Astrocyte of the spinal cord (primary cell): ENCODE data around the gene TMED10.

Source experiments
- DNase-seq: peaks from one replicate; pipeline ENCODE4 v3.0.0; 2011; ENCODE audit warnings: low read depth, low spot score
- H3K4me3 ChIP-seq: 2 replicates; pipeline ENCODE4 v1.5.1; 2011; ENCODE audit warnings: low read depth, mild to moderate bottlenecking, low read length, moderate library complexity
- CTCF ChIP-seq: IDR thresholded peaks from 2 replicates; pipeline ENCODE4 v1.5.1; 2012; ENCODE audit warnings: low read depth, mild to moderate bottlenecking, low read length, inconsistent platforms
- in situ Hi-C: cut with HindIII; loops from 2 replicates; pipeline ENCODE4 v1.10.0; 2017; ENCODE audit warnings: low sequenced_read_pairs

The TMED10 gene

GRCh38 chr14:75141062-75141461 lies 35.4 kb downstream of the TMED10 start:
- DNase-seq: no peak
- H3K4me3 ChIP-seq: no peak overlapping the region
- in situ Hi-C loops: no loop called here
- TF ChIP-seq CTCF: no peak

- DNase-seq: no peak
- in situ Hi-C loops: no loop called here
- no peak for TF ChIP-seq CTCF
- H3K4me3 ChIP-seq: no peak overlapping the region
These were observed 35.8 kb downstream of the TMED10 start for GRCh38 chr14:75140620-75141019.

- no peak overlapping the region for H3K4me3 ChIP-seq
- in situ Hi-C loops: no loop called here
- no peak for DNase-seq
- TF ChIP-seq CTCF: no peak
These were observed 37.2 kb downstream of the TMED10 start for GRCh38 chr14:75139185-75139584.

DNA sequence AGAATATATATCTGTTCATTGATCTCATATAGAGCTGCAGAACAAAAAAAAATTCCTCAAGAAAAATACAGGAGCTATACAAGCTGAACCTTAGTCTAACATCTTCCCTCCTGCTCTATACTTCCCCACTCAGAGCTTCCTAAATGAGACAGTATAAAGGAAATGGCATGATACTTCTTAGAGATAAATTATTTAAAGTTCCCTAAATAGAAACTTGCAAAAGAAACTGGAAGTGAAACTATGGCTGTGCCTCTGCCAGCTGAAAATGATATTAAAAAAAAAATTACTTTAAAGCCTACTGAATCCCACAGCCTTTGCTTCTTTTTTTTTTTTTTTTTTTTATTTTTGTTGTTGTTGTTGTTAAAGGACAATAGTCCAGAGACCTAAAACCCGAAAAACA lies 37.9 kb downstream of the TMED10 start:
- DNase-seq: no peak
- in situ Hi-C loops: no loop called here
- H3K4me3 ChIP-seq: no peak overlapping the region
- no peak for TF ChIP-seq CTCF

DNA sequence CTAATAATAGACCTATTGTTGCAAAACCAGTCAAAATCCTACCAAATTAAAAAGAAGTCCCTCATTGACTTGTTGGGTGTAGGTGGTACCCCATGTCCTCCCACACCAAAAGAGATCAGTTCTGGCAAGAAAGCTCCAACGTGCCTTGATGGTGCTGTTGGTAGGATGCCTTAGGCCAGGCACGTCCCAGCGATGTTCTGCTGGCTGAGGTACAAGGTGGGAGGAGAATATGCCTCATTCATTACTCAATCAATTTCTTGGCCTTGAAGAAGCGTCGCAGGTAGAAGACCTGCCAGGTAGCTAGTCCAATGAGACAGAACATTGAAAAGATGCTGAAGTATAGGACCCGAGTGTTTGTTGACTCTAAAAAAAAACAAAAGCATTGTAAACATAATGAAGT lies 41.8 kb downstream of the TMED10 start:
- TF ChIP-seq CTCF: no peak
- DNase-seq: no peak
- in situ Hi-C loops: no loop called here
- H3K4me3 ChIP-seq: no peak overlapping the region

DNA sequence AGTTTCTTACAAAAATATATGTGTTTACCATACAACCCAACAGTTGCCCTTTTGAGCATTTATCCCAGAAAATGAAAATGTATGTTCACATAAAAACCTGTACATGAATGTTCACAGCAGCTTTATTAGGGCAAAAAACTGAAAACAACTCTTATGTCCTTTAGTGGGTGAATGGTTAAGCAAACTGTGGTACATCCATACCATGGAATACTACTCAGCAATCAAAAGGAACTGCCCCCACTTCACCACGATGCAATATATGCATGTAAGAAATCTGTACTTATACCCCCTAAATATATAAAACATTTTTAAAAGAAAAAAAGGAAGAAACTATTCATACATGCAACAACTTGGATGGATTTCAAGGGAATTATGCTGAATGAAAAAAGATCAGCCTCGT lies 42.8 kb downstream of the TMED10 start:
- in situ Hi-C loops: no loop called here
- DNase-seq: no peak
- no peak for TF ChIP-seq CTCF
- H3K4me3 ChIP-seq: no peak overlapping the region
